ENCODE results near the gene DHX38.

Gene DHX38

GRCh38 chr16:72123426-72123825 is 29.8 kb downstream of the DHX38 start:
- TF ChIP-seq CEBPB (IDR thresholded peaks at IDR 0.05) (no peak), TEAD4 (IDR thresholded peaks at IDR 0.05) (no peak), YY1 (IDR thresholded peaks at IDR 0.05; ENCODE audit: low read depth) (no peak), USF1 (IDR thresholded peaks at IDR 0.05) (no peak), EGR1 (IDR thresholded peaks at IDR 0.05) (no peak), MAX (IDR thresholded peaks at IDR 0.05) (no peak), RAD21 (IDR thresholded peaks at IDR 0.05; ENCODE audit: low read depth) (no peak), REST (IDR thresholded peaks at IDR 0.05; ENCODE audit: low read depth) (no peak)

- TF ChIP-seq YY1 (IDR thresholded peaks at IDR 0.05; ENCODE audit: low read depth) (no peak), TCF12 (IDR thresholded peaks at IDR 0.05; ENCODE audit: low read depth) (no peak), RAD21 (IDR thresholded peaks at IDR 0.05; ENCODE audit: low read depth) (no peak), ZBTB7A (IDR thresholded peaks at IDR 0.05; ENCODE audit: low read depth) (no peak), EGR1 (IDR thresholded peaks at IDR 0.05) (no peak), CREB1 (IDR thresholded peaks at IDR 0.05; ENCODE audit: low read depth) (no peak), TEAD4 (IDR thresholded peaks at IDR 0.05) (no peak), REST (IDR thresholded peaks at IDR 0.05; ENCODE audit: low read depth) (no peak), FOXM1 (IDR thresholded peaks at IDR 0.05; ENCODE audit: borderline replicate concordance, low read depth) (no peak), USF1 (IDR thresholded peaks at IDR 0.05) (no peak), CEBPB (IDR thresholded peaks at IDR 0.05) (no peak), EP300 (IDR thresholded peaks at IDR 0.05; ENCODE audit: borderline replicate concordance) (no peak), TAF1 (IDR thresholded peaks at IDR 0.05; ENCODE audit: low read depth) (no peak), NFIC (IDR thresholded peaks at IDR 0.05) (no peak), MAX (IDR thresholded peaks at IDR 0.05) (no peak)
These were observed 30.5 kb downstream of the DHX38 start for GRCh38 chr16:72124148-72124547.

GRCh38 chr16:72124761-72125634 is 31.4 kb downstream of the DHX38 start:
- no peak for TF ChIP-seq TAF1 (IDR thresholded peaks at IDR 0.05; ENCODE audit: low read depth)
- TF ChIP-seq USF1 (IDR thresholded peaks at IDR 0.05) = no peak; the same call in 1 of the 2 replicates
- no peak for TF ChIP-seq CEBPB (IDR thresholded peaks at IDR 0.05)
- TF ChIP-seq RAD21 (IDR thresholded peaks at IDR 0.05; ENCODE audit: low read depth) = peak; percentile 91
- TF ChIP-seq TEAD4 (IDR thresholded peaks at IDR 0.05) = no peak

GRCh38 chr16:72125635-72126428 is 32.2 kb downstream of the DHX38 start:
- no peak for TF ChIP-seq CEBPB (IDR thresholded peaks at IDR 0.05)
- TF ChIP-seq MAX (IDR thresholded peaks at IDR 0.05) = no peak
- no peak for TF ChIP-seq EP300 (IDR thresholded peaks at IDR 0.05; ENCODE audit: borderline replicate concordance)
- TF ChIP-seq TCF12 (IDR thresholded peaks at IDR 0.05; ENCODE audit: low read depth) = no peak
- no peak for TF ChIP-seq EGR1 (IDR thresholded peaks at IDR 0.05)

- no peak for TF ChIP-seq EP300 (IDR thresholded peaks at IDR 0.05; ENCODE audit: borderline replicate concordance)
- no peak for TF ChIP-seq CREB1 (IDR thresholded peaks at IDR 0.05; ENCODE audit: low read depth)
These were observed 32.8 kb downstream of the DHX38 start for GRCh38 chr16:72126429-72126765.

All from Ishikawa (cell line).